Mesenchymal stem cell (in vitro differentiated cells and primary cell): ENCODE measurements around the gene DPYSL4.

Experiments used
- DNase-seq: peaks from one replicate; pipeline ENCODE4 v3.0.0-alpha.2; 2013
- H2AFZ ChIP-seq: one replicate; pipeline ENCODE4 v1.6.1; 2013; ENCODE audit warnings: low read depth, mild to moderate bottlenecking, control low read depth, inconsistent platforms, low read length, moderate library complexity
- H2AK5ac ChIP-seq: 2 replicates; pipeline ENCODE4 v1.6.1; 2013; ENCODE audit warnings: low read length, moderate library complexity, mild to moderate bottlenecking, inconsistent platforms; ENCODE audit not compliant: severe bottlenecking
- H2BK120ac ChIP-seq: one replicate; pipeline ENCODE4 v1.6.1; 2013; ENCODE audit warnings: low read depth, mild to moderate bottlenecking, inconsistent platforms, low read length, moderate library complexity
- H2BK12ac ChIP-seq, 2 experiments: one replicate each; pipeline ENCODE4 v1.6.1; 2013; ENCODE audit warnings: inconsistent platforms in 2 of 2, low read length in 2 of 2, mild to moderate bottlenecking in 2 of 2, moderate library complexity in 2 of 2, control low read depth in 1 of 2
- H2BK15ac ChIP-seq: one replicate; pipeline ENCODE4 v1.6.1; 2013; ENCODE audit warnings: mild to moderate bottlenecking, low read depth, inconsistent platforms; ENCODE audit not compliant: poor library complexity, severe bottlenecking
- H2BK5ac ChIP-seq: 2 replicates; pipeline ENCODE4 v1.6.1; 2013; ENCODE audit warnings: low read depth, mild to moderate bottlenecking, low read length, control low read depth, inconsistent platforms; ENCODE audit not compliant: poor library complexity, severe bottlenecking
- H3K14ac ChIP-seq, 2 experiments: one replicate each; pipeline ENCODE4 v1.6.1; 2013; ENCODE audit warnings: inconsistent platforms in 2 of 2, low read length in 2 of 2, control low read depth in 1 of 2, mild to moderate bottlenecking in 1 of 2, moderate library complexity in 1 of 2
- H3K18ac ChIP-seq, 2 experiments: one replicate each; pipeline ENCODE4 v1.6.1; 2013; ENCODE audit warnings: inconsistent platforms in 2 of 2, low read length in 2 of 2, control low read depth in 1 of 2, low read depth in 1 of 2, mild to moderate bottlenecking in 1 of 2
- H3K23ac ChIP-seq, 2 experiments: one replicate each; pipeline ENCODE4 v1.6.1; 2013; ENCODE audit warnings: inconsistent platforms in 2 of 2, low read length in 2 of 2, mild to moderate bottlenecking in 2 of 2, moderate library complexity in 2 of 2, control low read depth in 1 of 2
- H3K27ac ChIP-seq: 2 replicates; pipeline ENCODE4 v1.5.1; 2013; ENCODE audit warnings: mild to moderate bottlenecking, moderate library complexity, low read length, control low read depth, inconsistent platforms; ENCODE audit not compliant: poor library complexity, severe bottlenecking
- H3K27me3 ChIP-seq, 2 experiments: 2 replicates each; pipeline versions ENCODE4 v1.6.1 to v1.7.0; 2013; ENCODE audit warnings: low read length in 2 of 2, mild to moderate bottlenecking in 2 of 2, moderate library complexity in 2 of 2, control low read depth in 1 of 2, inconsistent platforms in 1 of 2; ENCODE audit not compliant: control insufficient read depth in 1 of 2, insufficient read depth in 1 of 2
- H3K36me3 ChIP-seq, 2 experiments: 2 replicates each; pipeline versions ENCODE4 v1.6.1 to v1.7.0; 2013; ENCODE audit warnings: low read length in 2 of 2, control low read depth in 1 of 2, inconsistent platforms in 1 of 2, low read depth in 1 of 2, mild to moderate bottlenecking in 1 of 2; ENCODE audit not compliant: insufficient read depth in 2 of 2, control insufficient read depth in 1 of 2
- H3K4ac ChIP-seq, 2 experiments: one replicate each; pipeline ENCODE4 v1.6.1; 2013; ENCODE audit warnings: inconsistent platforms in 2 of 2, low read length in 2 of 2, mild to moderate bottlenecking in 2 of 2, moderate library complexity in 2 of 2, control low read depth in 1 of 2, low read depth in 1 of 2
- H3K4me1 ChIP-seq: 2 replicates; pipeline ENCODE4 v1.6.1; 2013; ENCODE audit warnings: low read depth, low read length, control low read depth; ENCODE audit not compliant: control insufficient read depth, insufficient read depth
- H3K4me2 ChIP-seq: 2 replicates; pipeline ENCODE4 v1.6.1; 2013; ENCODE audit warnings: low read length, mild to moderate bottlenecking, inconsistent platforms; ENCODE audit not compliant: poor library complexity, severe bottlenecking
- H3K4me3 ChIP-seq, 2 experiments: 2 replicates each; pipeline versions ENCODE4 v1.5.1 to v1.7.0; 2013; ENCODE audit warnings: low read length in 2 of 2, mild to moderate bottlenecking in 2 of 2, control low read depth in 1 of 2, low read depth in 1 of 2; ENCODE audit not compliant: insufficient read depth in 1 of 2
- H3K79me1 ChIP-seq: replicated peaks from 2 replicates; pipeline ENCODE4 v1.6.1; 2013; ENCODE audit warnings: mild to moderate bottlenecking, control low read depth, low read length, inconsistent platforms; ENCODE audit not compliant: poor library complexity, severe bottlenecking
- H3K9ac ChIP-seq: 2 replicates; pipeline ENCODE4 v1.7.0; 2013; ENCODE audit warnings: mild to moderate bottlenecking, low read length, moderate library complexity
- H3K9me3 ChIP-seq: 2 replicates; pipeline ENCODE4 v1.7.0; 2013; ENCODE audit warnings: mild to moderate bottlenecking, low read length; ENCODE audit not compliant: control insufficient read depth
- H4K8ac ChIP-seq: one replicate; pipeline ENCODE4 v1.6.1; 2013; ENCODE audit warnings: inconsistent platforms, mild to moderate bottlenecking, low read length, moderate library complexity
- H4K91ac ChIP-seq: one replicate; pipeline ENCODE4 v1.6.1; 2013; ENCODE audit warnings: mild to moderate bottlenecking, low read length, inconsistent platforms
- WGBS: methylation state at CpG from one replicate; pipeline ENCODE4 v1.1.7; 2013; ENCODE audit warnings: mixed read lengths; 5-methylcytosine and 5-hydroxymethylcytosine counted together

Gene DPYSL4

DNA sequence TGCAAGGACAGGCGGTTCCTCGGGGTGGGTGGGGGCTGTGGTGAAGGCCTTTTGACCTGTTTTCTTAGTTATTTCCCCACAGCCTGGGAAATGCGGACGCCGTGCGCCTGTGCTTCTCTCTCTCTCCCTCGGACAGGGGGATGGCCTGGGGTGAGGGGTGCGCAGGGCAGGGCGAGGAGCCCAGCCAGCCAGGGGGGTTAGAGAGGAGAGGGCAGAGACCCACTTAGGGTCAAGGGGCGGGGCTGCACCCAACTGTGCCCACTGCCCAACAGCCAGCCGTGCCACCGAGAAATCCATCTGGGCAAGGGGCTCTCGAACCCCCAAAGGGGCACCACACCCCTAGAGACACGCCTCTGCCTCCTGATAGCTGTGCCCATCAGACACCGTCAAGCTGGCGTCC, 53.8 kb downstream of the DPYSL4 start:
- no peak overlapping the region for H4K8ac ChIP-seq
- H3K18ac ChIP-seq = no peak overlapping the region
- no peak overlapping the region for H3K4me3 ChIP-seq
- no peak for DNase-seq
- H3K9ac ChIP-seq = no peak overlapping the region
- no peak overlapping the region for H3K4me2 ChIP-seq
- H2BK120ac ChIP-seq = no peak overlapping the region
- no peak overlapping the region for H3K27ac ChIP-seq
- H3K79me1 ChIP-seq = no peaks in the 10 kb centered on the region
- peaks cover 0 to 4% of the 10 kb centered on the region in 2 experiments for H3K27me3 ChIP-seq
- H2BK12ac ChIP-seq = no peak overlapping the region
- 89% methylated on average over 16 of the region's 16 CpGs for WGBS
- H2AFZ ChIP-seq = no peak overlapping the region
- H4K91ac ChIP-seq = no peak overlapping the region
- H3K36me3 ChIP-seq = peaks cover 0 to 3% of the 10 kb centered on the region in 2 experiments
- no peak overlapping the region for H2BK5ac ChIP-seq
- no peak overlapping the region for H3K4ac ChIP-seq
- no peak overlapping the region for H3K23ac ChIP-seq
- no peak overlapping the region for H2AK5ac ChIP-seq
- peaks cover 3% of the 10 kb centered on the region for H3K4me1 ChIP-seq
- H3K14ac ChIP-seq = no peak overlapping the region
- no peaks in the 10 kb centered on the region for H3K9me3 ChIP-seq
- H2BK15ac ChIP-seq = no peak overlapping the region

DNA sequence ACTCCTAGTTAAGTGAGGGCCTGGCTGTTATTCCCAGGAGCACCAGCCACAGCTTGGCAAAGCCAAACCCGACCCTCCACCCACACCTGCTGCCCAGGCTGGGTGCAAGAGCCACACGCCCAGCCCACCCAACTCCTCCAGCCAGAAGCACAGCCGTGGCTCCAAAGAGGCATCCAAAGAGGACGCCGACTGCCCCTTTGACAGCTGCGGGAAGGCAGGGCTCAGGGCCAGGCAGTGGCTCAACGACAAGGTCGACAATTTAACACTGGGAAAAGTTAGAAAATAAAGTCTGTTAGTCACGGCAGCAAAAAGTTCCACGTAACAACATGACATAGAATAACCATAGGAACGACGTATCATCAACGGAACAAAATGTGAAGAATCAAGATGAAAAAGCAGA, 54.3 kb downstream of the DPYSL4 start:
- Histone ChIP-seq H4K91ac (no peak overlapping the region), H3K18ac (no peak overlapping the region), H3K14ac (no peak overlapping the region), H4K8ac (no peak overlapping the region), H3K79me1 (no peaks in the 10 kb centered on the region), H3K27ac (no peak overlapping the region), H2BK5ac (no peak overlapping the region), H3K4me1 (peaks cover 3% of the 10 kb centered on the region), H3K27me3 (peaks cover 0 to 4% of the 10 kb centered on the region in 2 experiments), H3K4ac (no peak overlapping the region), H3K23ac (no peak overlapping the region), H3K9ac (no peak overlapping the region), H2BK120ac (no peak overlapping the region), H3K36me3 (peaks cover 0 to 2% of the 10 kb centered on the region in 2 experiments), H3K9me3 (no peaks in the 10 kb centered on the region), H2BK15ac (no peak overlapping the region), H3K4me2 (no peak overlapping the region), H2AK5ac (no peak overlapping the region), H3K4me3 (no peak overlapping the region), H2BK12ac (no peak overlapping the region), H2AFZ (no peak overlapping the region)
- no peak for DNase-seq
- WGBS = 88% methylated on average over 13 of the region's 13 CpGs

DNA sequence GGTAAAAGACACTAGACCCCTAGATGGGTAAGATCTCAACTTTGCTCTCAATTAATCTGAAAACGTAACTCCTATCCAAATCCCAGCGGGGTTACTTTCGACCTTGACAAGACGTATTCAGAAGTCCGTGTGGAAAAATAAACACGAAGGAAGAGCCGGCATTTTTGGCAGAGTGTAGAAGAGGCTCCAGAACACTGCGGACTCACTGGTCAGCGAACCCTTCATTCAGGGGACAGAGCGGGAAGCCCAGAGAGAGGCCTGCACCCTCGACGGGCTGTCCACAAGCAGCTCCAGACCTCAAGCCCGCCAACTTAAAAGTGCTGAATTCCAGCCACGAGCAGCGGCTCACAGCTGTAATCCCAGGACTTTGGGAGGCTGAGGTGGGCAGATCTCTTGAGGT, 54.7 kb downstream of the DPYSL4 start:
- H2BK5ac ChIP-seq = no peak overlapping the region
- no peak overlapping the region for H4K8ac ChIP-seq
- peaks cover 3% of the 10 kb centered on the region for H3K4me1 ChIP-seq
- no peak overlapping the region for H2BK12ac ChIP-seq
- no peaks in the 10 kb centered on the region for H3K79me1 ChIP-seq
- H4K91ac ChIP-seq = no peak overlapping the region
- H3K27me3 ChIP-seq = peaks cover 0 to 4% of the 10 kb centered on the region in 2 experiments
- H3K18ac ChIP-seq = no peak overlapping the region
- H3K9ac ChIP-seq = no peak overlapping the region
- H3K4ac ChIP-seq = no peak overlapping the region
- no peak overlapping the region for H2BK15ac ChIP-seq
- no peak overlapping the region for H3K4me3 ChIP-seq
- no peak overlapping the region for H2BK120ac ChIP-seq
- H3K36me3 ChIP-seq = peaks cover 0 to 2% of the 10 kb centered on the region in 2 experiments
- no peak overlapping the region for H3K23ac ChIP-seq
- no peaks in the 10 kb centered on the region for H3K9me3 ChIP-seq
- no peak for DNase-seq
- 94% methylated on average over 15 of the region's 15 CpGs for WGBS
- no peak overlapping the region for H3K27ac ChIP-seq
- H2AK5ac ChIP-seq = no peak overlapping the region
- H3K14ac ChIP-seq = no peak overlapping the region
- no peak overlapping the region for H2AFZ ChIP-seq
- H3K4me2 ChIP-seq = no peak overlapping the region

DNA sequence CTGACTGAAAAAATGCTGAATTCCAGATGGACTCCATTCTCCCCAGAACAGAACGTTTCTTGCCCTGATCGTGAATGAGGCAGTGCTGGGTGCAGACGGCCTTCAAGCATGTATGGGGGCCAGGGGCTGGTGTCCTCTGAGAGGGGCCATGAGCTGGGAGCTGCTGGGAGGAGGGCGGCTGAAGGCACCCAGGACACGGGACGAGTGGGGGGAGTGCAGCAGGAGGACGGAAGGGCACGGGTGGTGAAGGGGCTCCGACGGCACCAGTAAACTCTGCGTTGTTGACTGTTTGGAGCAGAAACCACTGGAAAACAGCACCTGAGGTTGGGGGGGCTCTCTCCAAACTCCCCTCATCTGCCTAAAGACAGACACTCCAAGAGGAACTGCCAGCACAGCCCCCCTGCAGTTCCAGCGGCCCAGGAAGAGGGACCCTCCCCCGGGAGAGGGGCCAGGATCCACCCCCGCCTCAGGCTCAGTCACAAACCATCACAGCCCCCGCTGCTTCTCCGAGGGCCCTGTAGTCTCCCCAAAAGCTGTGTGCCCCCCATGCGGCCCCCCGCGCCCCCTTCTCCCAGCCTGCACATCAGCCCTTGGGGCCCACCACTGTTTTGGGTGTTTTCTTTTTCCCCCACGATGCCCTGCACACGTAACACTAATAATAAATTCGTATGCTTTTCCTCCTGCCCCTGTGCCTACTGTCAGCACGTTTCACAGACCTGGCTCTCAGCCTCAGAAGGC, 55.5 kb downstream of the DPYSL4 start:
- Histone ChIP-seq H2BK120ac (no peak overlapping the region), H2AK5ac (no peak overlapping the region), H3K9ac (no peak overlapping the region), H3K9me3 (no peaks in the 10 kb centered on the region), H3K4me1 (peaks cover 1% of the 10 kb centered on the region), H3K18ac (no peak overlapping the region), H2AFZ (no peak overlapping the region), H3K4me2 (no peak overlapping the region), H4K8ac (no peak overlapping the region), H3K4me3 (no peak overlapping the region), H3K79me1 (no peaks in the 10 kb centered on the region), H3K36me3 (peaks cover 0 to 2% of the 10 kb centered on the region in 2 experiments), H3K27ac (no peak overlapping the region), H2BK12ac (no peak overlapping the region), H4K91ac (no peak overlapping the region), H3K27me3 (peaks cover 0 to 9% of the 10 kb centered on the region in 2 experiments), H3K14ac (no peak overlapping the region), H2BK5ac (no peak overlapping the region), H3K4ac (no peak overlapping the region), H2BK15ac (no peak overlapping the region), H3K23ac (no peak overlapping the region)
- DNase-seq = no peak
- 84% methylated on average over 19 of the region's 23 CpGs for WGBS
